Caco-2 (cell line): ENCODE measurements around the gene PCTP. TPM values are rescaled to one million over a fixed set of nuclear protein-coding genes. Genes with fewer than 3 reads are reported as not detected.

Experiments
- BruUV-seq: library from RNA; stranded (reverse); fragments of 400-500 nt; replicated peaks from 2 replicates; lab custom pipeline; 2021; lab: Mats Ljungman, UMichigan
- CTCF ChIA-PET: fragments of 300-600 bp; sonication (Branson Sonifier 250); formaldehyde crosslinking; loops from one replicate; lab custom pipeline; 2022; ENCODE audit warnings: antibody characterized with exemption; lab: Charles Lee
- POLR2A ChIA-PET: fragments of 300-600 bp; sonication (Branson Sonifier 250); formaldehyde crosslinking; loops from one replicate; lab custom pipeline; 2022; ENCODE audit warnings: antibody characterized with exemption; lab: Charles Lee
- DNase-seq, 2 experiments: peaks; one replicate each; pipeline versions ENCODE4 v3.0.0 to v3.0.0-alpha.2; 2020 to 2022
- H3K27me3 ChIP-seq: replicated peaks from 2 replicates; pipeline ENCODE4 v1.6.0; 2011; ENCODE audit warnings: low read length; ENCODE audit not compliant: control insufficient read depth, insufficient read depth
- H3K36me3 ChIP-seq: 2 replicates; pipeline ENCODE4 v1.5.1; 2011; ENCODE audit warnings: low read length; ENCODE audit not compliant: control insufficient read depth, insufficient read depth
- H3K4me1 ChIP-seq: fragments of 250-450 bp; sonication (Bioruptor Pico); 2 replicates; pipeline ENCODE4 v1.5.1; 2020; ENCODE audit warnings: mild to moderate bottlenecking
- H3K4me3 ChIP-seq: 2 replicates; pipeline ENCODE4 v1.5.1; 2011; ENCODE audit warnings: low read depth, mild to moderate bottlenecking, control low read depth, low read length
- H3K9me3 ChIP-seq: fragments of 250-450 bp; sonication (Bioruptor Pico); 2 replicates; pipeline ENCODE4 v1.5.1; 2020; ENCODE audit warnings: mild to moderate bottlenecking, moderate library complexity
- H3K27ac Mint-ChIP-seq: one replicate; pipeline ENCODE4 v1.8.0; 2022; ENCODE audit warnings: mixed read lengths; ENCODE audit not compliant: unreplicated experiment
- H3K27me3 Mint-ChIP-seq: one replicate; pipeline ENCODE4 v1.8.0; 2022; ENCODE audit warnings: mixed read lengths; ENCODE audit not compliant: insufficient read depth, unreplicated experiment
- H3K36me3 Mint-ChIP-seq: one replicate; pipeline ENCODE4 v1.8.0; 2022; ENCODE audit warnings: mild to moderate bottlenecking, mixed read lengths; ENCODE audit not compliant: insufficient read depth, unreplicated experiment
- H3K4me1 Mint-ChIP-seq: one replicate; pipeline ENCODE4 v1.8.0; 2022; ENCODE audit warnings: low read depth, mixed read lengths; ENCODE audit not compliant: unreplicated experiment
- H3K4me3 Mint-ChIP-seq: one replicate; pipeline ENCODE4 v1.8.0; 2022; ENCODE audit warnings: mild to moderate bottlenecking, moderate library complexity, mixed read lengths; ENCODE audit not compliant: unreplicated experiment
- H3K9me3 Mint-ChIP-seq: one replicate; pipeline ENCODE4 v1.8.0; 2022; ENCODE audit warnings: mixed read lengths; ENCODE audit not compliant: unreplicated experiment
- CTCF ChIP-seq, 2 experiments: fragments of 200-600 bp in 1 of 2; IDR thresholded peaks; 1 replicate in 1 of 2; 2 replicates in 1 of 2; pipeline versions ENCODE4 v1.5.1 to v1.8.0; 2011 to 2022; ENCODE audit warnings: antibody characterized with exemption in 1 of 2, control low read depth in 1 of 2, inconsistent platforms in 1 of 2, low read depth in 1 of 2, low read length in 1 of 2, mild to moderate bottlenecking in 1 of 2, moderate library complexity in 1 of 2; ENCODE audit not compliant: insufficient read depth in 1 of 2, severe bottlenecking in 1 of 2, unreplicated experiment in 1 of 2
- intact Hi-C: fragments of 100-400 bp; cut with micrococcal nuclease; formaldehyde crosslinking; loops from one replicate; pipeline ENCODE4 v1.10.0; 2022; ENCODE audit not compliant: unreplicated experiment
- total RNA-seq: library from RNA; stranded (reverse); gene quantifications from 2 replicates; pipeline ENCODE4 v1.2.3, GENCODE V29; 2022

PCTP gene
- total RNA-seq, 1 experiment from 2014 or later = 16.7 TPM

GRCh38 chr17:55760643-55761355, 9.9 kb downstream of the PCTP start:
- Histone ChIP-seq H3K9me3 (no peaks in the 10 kb centered on the region), H3K36me3 (no peaks in the 10 kb centered on the region), H3K27me3 (no peaks in the 10 kb centered on the region), H3K4me1 (peaks cover 13% of the 10 kb centered on the region), H3K4me3 (no peak overlapping the region)
- intact Hi-C loops = loop anchor here (5.0 kb wide), 1 partner anchor 33 kb away; no protein-coding TSS in a partner anchor
- ChIA-PET CTCF (interaction anchor here (0.8 kb wide), 1 partner anchor 10 kb away, joined by 3 read pairs; the partner anchor contains the start of gene PCTP), POLR2A (no interaction called here)
- H3K4me3 Mint-ChIP-seq = no peak overlapping the region
- no peaks in the 10 kb centered on the region for H3K4me1 Mint-ChIP-seq
- no peak for DNase-seq
- BruUV-seq = no TSS peak
- H3K27ac Mint-ChIP-seq = no peak overlapping the region
- H3K27me3 Mint-ChIP-seq = no peaks in the 10 kb centered on the region
- no peaks in the 10 kb centered on the region for H3K9me3 Mint-ChIP-seq
- H3K36me3 Mint-ChIP-seq = no peaks in the 10 kb centered on the region
- no peak for TF ChIP-seq CTCF (IDR thresholded peaks at IDR 0.05; ENCODE audit: insufficient read depth in 1 of 2, low read depth in 1 of 2, low read length in 1 of 2, severe bottlenecking in 1 of 2, unreplicated experiment in 1 of 2)

GRCh38 chr17:55762086-55762858, 11.4 kb downstream of the PCTP start:
- TF ChIP-seq CTCF (IDR thresholded peaks at IDR 0.05; ENCODE audit: insufficient read depth in 1 of 2, low read depth in 1 of 2, low read length in 1 of 2, severe bottlenecking in 1 of 2, unreplicated experiment in 1 of 2) = no peak
- no peak for DNase-seq
- Histone ChIP-seq H3K9me3 (no peaks in the 10 kb centered on the region), H3K4me3 (no peak overlapping the region), H3K4me1 (peaks cover 13% of the 10 kb centered on the region), H3K36me3 (no peaks in the 10 kb centered on the region), H3K27me3 (no peaks in the 10 kb centered on the region)
- no peaks in the 10 kb centered on the region for H3K4me1 Mint-ChIP-seq
- no peak overlapping the region for H3K27ac Mint-ChIP-seq
- ChIA-PET POLR2A (interaction anchor here (0.8 kb wide), 1 partner anchor 589 kb away, joined by 4 read pairs; no protein-coding TSS in a partner anchor), CTCF (no interaction called here)
- H3K4me3 Mint-ChIP-seq = no peak overlapping the region
- intact Hi-C loops = loop anchor here (1.0 to 5.0 kb wide), 2 partner anchors 11 to 35 kb away; partner anchors contain the start of gene PCTP
- H3K36me3 Mint-ChIP-seq = no peaks in the 10 kb centered on the region
- no TSS peak for BruUV-seq
- no peaks in the 10 kb centered on the region for H3K27me3 Mint-ChIP-seq
- no peaks in the 10 kb centered on the region for H3K9me3 Mint-ChIP-seq

- Histone ChIP-seq H3K27me3 (no peaks in the 10 kb centered on the region), H3K4me3 (no peak overlapping the region), H3K4me1 (peaks cover 13% of the 10 kb centered on the region), H3K36me3 (no peaks in the 10 kb centered on the region), H3K9me3 (no peaks in the 10 kb centered on the region)
- Mint-ChIP-seq H3K27ac (no peak overlapping the region), H3K27me3 (no peaks in the 10 kb centered on the region), H3K9me3 (no peaks in the 10 kb centered on the region), H3K36me3 (no peaks in the 10 kb centered on the region), H3K4me1 (no peaks in the 10 kb centered on the region), H3K4me3 (no peak overlapping the region)
- no peak for TF ChIP-seq CTCF (IDR thresholded peaks at IDR 0.05; ENCODE audit: insufficient read depth in 1 of 2, low read depth in 1 of 2, low read length in 1 of 2, severe bottlenecking in 1 of 2, unreplicated experiment in 1 of 2)
- intact Hi-C loops = loop anchor here (5.0 kb wide), 1 partner anchor 37 kb away; no protein-coding TSS in a partner anchor
- CTCF ChIA-PET = no interaction called here
- no peak for DNase-seq
- POLR2A ChIA-PET = no interaction called here
- no TSS peak for BruUV-seq
Observed at GRCh38 chr17:55763856-55764255, 13.0 kb downstream of the PCTP start.
